Astrocyte (in vitro differentiated cells and primary cell): ENCODE measurements around the gene PDX1. TPM values are rescaled to one million over a fixed set of nuclear protein-coding genes. Genes with fewer than 3 reads are reported as not detected.

Experiments
- DNase-seq: peaks from one replicate; pipeline ENCODE4 v3.0.0-alpha.2; 2010; ENCODE audit warnings: low read depth
- FAIRE-seq: peaks from 2 replicates; lab custom pipeline; 2011; peaks lifted over from hg19 to GRCh38; lab: Jason Lieb, UNC
- H2AFZ ChIP-seq: 2 replicates; pipeline ENCODE4 v1.6.0; 2012; ENCODE audit warnings: low read depth, low read length, inconsistent platforms
- H3K27ac ChIP-seq: 2 replicates; pipeline ENCODE4 v1.5.1; 2011; ENCODE audit warnings: low read depth, low read length, inconsistent platforms
- H3K27me3 ChIP-seq: 2 replicates; pipeline ENCODE4 v1.6.0; 2011; ENCODE audit warnings: low read length, inconsistent platforms; ENCODE audit not compliant: insufficient read depth
- H3K36me3 ChIP-seq: 2 replicates; pipeline ENCODE4 v1.5.1; 2011; ENCODE audit warnings: low read length, inconsistent platforms; ENCODE audit not compliant: insufficient read depth
- H3K4me1 ChIP-seq: 2 replicates; pipeline ENCODE4 v1.5.1; 2011; ENCODE audit warnings: low read length, inconsistent platforms; ENCODE audit not compliant: insufficient read depth
- H3K4me2 ChIP-seq: 2 replicates; pipeline ENCODE4 v1.6.0; 2012; ENCODE audit warnings: low read length, inconsistent platforms
- H3K4me3 ChIP-seq: 2 replicates; pipeline ENCODE4 v1.5.1; 2011; ENCODE audit warnings: low read depth, mild to moderate bottlenecking, low read length, inconsistent platforms; ENCODE audit not compliant: insufficient read depth
- H3K79me2 ChIP-seq: 2 replicates; pipeline ENCODE4 v1.6.0; 2012; ENCODE audit warnings: mild to moderate bottlenecking, low read length, inconsistent platforms; ENCODE audit not compliant: insufficient read depth
- H3K9ac ChIP-seq: 2 replicates; pipeline ENCODE4 v1.6.0; 2012; ENCODE audit warnings: mild to moderate bottlenecking, low read length, inconsistent platforms
- H3K9me3 ChIP-seq: 2 replicates; pipeline ENCODE4 v1.5.1; 2012; ENCODE audit warnings: low read depth, mild to moderate bottlenecking, low read length, inconsistent platforms; ENCODE audit not compliant: insufficient read depth
- H4K20me1 ChIP-seq: 2 replicates; pipeline ENCODE4 v1.6.0; 2012; ENCODE audit warnings: low read length, inconsistent platforms; ENCODE audit not compliant: insufficient read depth
- H3K27ac Mint-ChIP-seq: one replicate; pipeline ENCODE4 v1.8.0; 2021; ENCODE audit warnings: mild to moderate bottlenecking, mixed read lengths; ENCODE audit not compliant: unreplicated experiment
- H3K27me3 Mint-ChIP-seq: one replicate; pipeline ENCODE4 v1.8.0; 2021; ENCODE audit warnings: low read depth, mixed read lengths; ENCODE audit not compliant: unreplicated experiment
- H3K36me3 Mint-ChIP-seq: one replicate; pipeline ENCODE4 v1.8.0; 2021; ENCODE audit warnings: low read depth, mixed read lengths; ENCODE audit not compliant: unreplicated experiment
- H3K4me1 Mint-ChIP-seq: one replicate; pipeline ENCODE4 v1.8.0; 2021; ENCODE audit warnings: low read depth, mixed read lengths; ENCODE audit not compliant: unreplicated experiment
- H3K4me3 Mint-ChIP-seq: one replicate; pipeline ENCODE4 v1.8.0; 2021; ENCODE audit warnings: mild to moderate bottlenecking, moderate library complexity, mixed read lengths; ENCODE audit not compliant: unreplicated experiment
- H3K9me3 Mint-ChIP-seq: one replicate; pipeline ENCODE4 v1.8.0; 2021; ENCODE audit warnings: mild to moderate bottlenecking, mixed read lengths; ENCODE audit not compliant: unreplicated experiment
- EZH2 ChIP-seq: IDR thresholded peaks from 2 replicates; pipeline ENCODE4 v1.6.1; 2012; ENCODE audit warnings: mild to moderate bottlenecking, low read length, inconsistent platforms; ENCODE audit not compliant: insufficient read depth
- total RNA-seq: library from RNA; stranded (reverse); gene quantifications from 2 replicates; pipeline ENCODE4 v1.2.1, GENCODE V29; 2021
- TF ChIP-seq, protein P1 (sequence below): IDR thresholded peaks from 2 replicates; pipeline ENCODE4 v1.5.1; 2011; ENCODE audit warnings: low read depth, mild to moderate bottlenecking, inconsistent platforms, low read length, moderate library complexity; ENCODE audit not compliant: insufficient read depth

Gene PDX1
- total RNA-seq, 1 donor from 2014 or later = not detected

DNA sequence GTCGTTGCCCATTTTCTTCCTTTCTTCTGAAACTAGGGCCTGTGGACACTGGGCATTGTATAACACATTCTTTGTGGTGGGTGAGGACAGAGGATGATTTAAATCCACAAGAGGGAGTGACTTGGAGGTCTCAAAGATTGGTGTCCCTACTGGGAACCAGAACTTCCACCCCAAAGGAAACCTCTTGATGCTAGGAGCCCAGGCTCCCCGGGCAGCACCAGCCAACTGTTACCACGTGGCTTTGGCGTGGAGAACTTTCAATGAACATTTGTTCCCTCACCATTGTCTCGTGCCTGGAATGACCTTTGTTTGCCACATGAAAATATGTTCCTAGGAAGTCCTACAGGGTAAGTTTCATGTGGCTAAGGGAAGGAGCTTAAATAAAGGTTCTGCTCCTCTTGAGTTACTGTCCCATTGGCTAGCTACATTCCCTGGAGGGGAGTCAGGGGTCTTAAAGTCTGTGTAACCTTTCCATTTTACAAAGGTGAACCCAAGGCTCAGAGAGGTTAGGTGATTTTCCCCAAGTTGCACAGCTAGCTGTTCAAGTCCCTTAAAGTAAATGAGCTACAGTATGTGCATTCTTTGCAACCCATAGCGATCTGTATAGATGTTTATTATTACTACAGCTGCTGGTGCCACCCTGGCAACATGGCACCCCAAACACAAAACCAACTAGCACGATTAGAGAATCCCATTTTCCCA is 54.3 kb downstream of the PDX1 start:
- TF ChIP-seq, protein P1, sequence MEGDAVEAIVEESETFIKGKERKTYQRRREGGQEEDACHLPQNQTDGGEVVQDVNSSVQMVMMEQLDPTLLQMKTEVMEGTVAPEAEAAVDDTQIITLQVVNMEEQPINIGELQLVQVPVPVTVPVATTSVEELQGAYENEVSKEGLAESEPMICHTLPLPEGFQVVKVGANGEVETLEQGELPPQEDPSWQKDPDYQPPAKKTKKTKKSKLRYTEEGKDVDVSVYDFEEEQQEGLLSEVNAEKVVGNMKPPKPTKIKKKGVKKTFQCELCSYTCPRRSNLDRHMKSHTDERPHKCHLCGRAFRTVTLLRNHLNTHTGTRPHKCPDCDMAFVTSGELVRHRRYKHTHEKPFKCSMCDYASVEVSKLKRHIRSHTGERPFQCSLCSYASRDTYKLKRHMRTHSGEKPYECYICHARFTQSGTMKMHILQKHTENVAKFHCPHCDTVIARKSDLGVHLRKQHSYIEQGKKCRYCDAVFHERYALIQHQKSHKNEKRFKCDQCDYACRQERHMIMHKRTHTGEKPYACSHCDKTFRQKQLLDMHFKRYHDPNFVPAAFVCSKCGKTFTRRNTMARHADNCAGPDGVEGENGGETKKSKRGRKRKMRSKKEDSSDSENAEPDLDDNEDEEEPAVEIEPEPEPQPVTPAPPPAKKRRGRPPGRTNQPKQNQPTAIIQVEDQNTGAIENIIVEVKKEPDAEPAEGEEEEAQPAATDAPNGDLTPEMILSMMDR = no peak
- no peak for TF ChIP-seq EZH2
- H3K27me3 ChIP-seq = peaks cover 87% of the 10 kb centered on the region
- H3K4me1 Mint-ChIP-seq = peaks cover 3% of the 10 kb centered on the region
- H3K9me3 ChIP-seq = no peaks in the 10 kb centered on the region
- H3K36me3 Mint-ChIP-seq = peaks cover 3% of the 10 kb centered on the region
- H3K9me3 Mint-ChIP-seq = peaks cover 24% of the 10 kb centered on the region
- FAIRE-seq (no peak), DNase-seq (no peak)
- H3K27me3 Mint-ChIP-seq = peaks cover 86% of the 10 kb centered on the region
- H3K9ac ChIP-seq = no peak overlapping the region
- H3K4me3 Mint-ChIP-seq = no peak overlapping the region
- no peak overlapping the region for H2AFZ ChIP-seq
- H3K4me2 ChIP-seq = no peak overlapping the region
- no peak overlapping the region for H3K4me3 ChIP-seq
- no peak overlapping the region for H3K27ac ChIP-seq
- no peak overlapping the region for H3K27ac Mint-ChIP-seq
- no peaks in the 10 kb centered on the region for H4K20me1 ChIP-seq
- no peaks in the 10 kb centered on the region for H3K36me3 ChIP-seq
- no peaks in the 10 kb centered on the region for H3K79me2 ChIP-seq
- no peaks in the 10 kb centered on the region for H3K4me1 ChIP-seq

Other genes starting within 250 kb of the PDX1 start
- gene GSX1, start 127.5 kb upstream of the PDX1 start, total RNA-seq = not detected in 2 replicates
- gene CDX2, start 49.3 kb downstream of the PDX1 start, total RNA-seq = not detected in 2 replicates
- gene URAD, start 68.7 kb downstream of the PDX1 start, total RNA-seq = not detected in 2 replicates
- 0.10 TPM in 1 of 2 replicates, not detected in the other for gene FLT3, start 180.6 kb downstream of the PDX1 start, total RNA-seq
- gene PAN3, start 218.5 kb downstream of the PDX1 start, total RNA-seq = 24.9 and 28.3 TPM in 2 replicates